Neural cell (in vitro differentiated cells): ENCODE measurements around the gene RABGEF1. TPM values are rescaled to one million over a fixed set of nuclear protein-coding genes. Genes with fewer than 3 reads are reported as not detected.

Experiments
- H2AFZ ChIP-seq: fragments of 200-600, 300-800 bp; sonication (generic), shearing (Covaris generic); 2 replicates; pipeline ENCODE4 v1.6.0; 2014; ENCODE audit warnings: low read depth, mild to moderate bottlenecking, antibody characterized with exemption, low read length, moderate library complexity
- H3F3A ChIP-seq: fragments of 200-600 bp; shearing (Covaris generic); 2 replicates; pipeline ENCODE4 v1.6.1; 2016; ENCODE audit warnings: mild to moderate bottlenecking, moderate library complexity, mixed read lengths, antibody characterized with exemption, low read length; ENCODE audit not compliant: insufficient read depth, poor library complexity, severe bottlenecking
- H3K27ac ChIP-seq: fragments of 200-600, 300-800 bp; sonication (generic), shearing (Covaris generic); 2 replicates; pipeline ENCODE4 v1.5.1; 2014; ENCODE audit warnings: mild to moderate bottlenecking, low read length, moderate library complexity
- H3K27me3 ChIP-seq: fragments of 300-800, 200-600 bp; sonication (generic), shearing (Covaris generic); 2 replicates; pipeline ENCODE4 v1.6.0; 2014; ENCODE audit warnings: mild to moderate bottlenecking, low read depth, low read length, moderate library complexity; ENCODE audit not compliant: insufficient read depth
- H3K36me3 ChIP-seq: fragments of 300-800, 200-600 bp; sonication (generic), shearing (Covaris generic); 2 replicates; pipeline ENCODE4 v1.5.1; 2014; ENCODE audit warnings: mild to moderate bottlenecking, antibody characterized with exemption, low read length, moderate library complexity; ENCODE audit not compliant: insufficient read depth
- H3K4me2 ChIP-seq: fragments of 300-800, 200-600 bp; sonication (generic), shearing (Covaris generic); 2 replicates; pipeline ENCODE4 v1.6.0; 2014; ENCODE audit warnings: mild to moderate bottlenecking, low read length
- H3K4me3 ChIP-seq: fragments of 300-800, 200-600 bp; sonication (generic), shearing (Covaris generic); 2 replicates; pipeline ENCODE4 v1.5.1; 2014; ENCODE audit warnings: mild to moderate bottlenecking, low read length, moderate library complexity
- H3K79me2 ChIP-seq: fragments of 200-600 bp; shearing (Covaris generic); replicated peaks from 2 replicates; pipeline ENCODE4 v1.6.0; 2014; ENCODE audit warnings: mild to moderate bottlenecking, low read length, moderate library complexity; ENCODE audit not compliant: insufficient read depth
- H3K9ac ChIP-seq: fragments of 300-800, 200-600 bp; sonication (generic), shearing (Covaris generic); 2 replicates; pipeline ENCODE4 v1.6.1; 2016; ENCODE audit warnings: mild to moderate bottlenecking, low read length, mixed read lengths
- H3K9me2 ChIP-seq: fragments of 200-600 bp; shearing (Covaris generic); 2 replicates; pipeline ENCODE4 v1.6.1; 2016; ENCODE audit warnings: mild to moderate bottlenecking, low read length, mixed read lengths; ENCODE audit not compliant: insufficient read depth
- H3K9me3 ChIP-seq: fragments of 200-600, 300-800 bp; sonication (generic), shearing (Covaris generic); 2 replicates; pipeline ENCODE4 v1.6.1; 2016; ENCODE audit warnings: mild to moderate bottlenecking, mixed run types, low read length, moderate library complexity, mixed read lengths
- H4K20me1 ChIP-seq: fragments of 200-600 bp; shearing (Covaris generic); 2 replicates; pipeline ENCODE4 v1.6.1; 2016; ENCODE audit warnings: mild to moderate bottlenecking, mixed run types; ENCODE audit not compliant: insufficient read depth
- CTCF ChIP-seq: fragments of 450-650 bp; IDR thresholded peaks from 2 replicates; pipeline ENCODE4 v1.5.1; 2014; ENCODE audit warnings: antibody characterized with exemption, mild to moderate bottlenecking, moderate library complexity; ENCODE audit not compliant: poor library complexity, severe bottlenecking
- EP300 ChIP-seq: fragments of 450-650 bp; conservative IDR thresholded peaks from 2 replicates; pipeline ENCODE4 v1.6.1; 2014; ENCODE audit warnings: antibody characterized with exemption, mild to moderate bottlenecking, moderate library complexity; ENCODE audit not compliant: poor library complexity, severe bottlenecking
- EZH2 ChIP-seq: fragments of 200-600, 300-800 bp; shearing (Covaris generic), sonication (generic); IDR thresholded peaks from 2 replicates; pipeline ENCODE4 v1.6.1; 2014; ENCODE audit warnings: antibody characterized with exemption, low read length, borderline replicate concordance, mild to moderate bottlenecking; ENCODE audit not compliant: insufficient read depth, poor library complexity, severe bottlenecking
- MXI1 ChIP-seq: fragments of 450-650 bp; conservative IDR thresholded peaks from 2 replicates; pipeline ENCODE4 v1.6.1; 2014; ENCODE audit warnings: antibody characterized with exemption, mild to moderate bottlenecking; ENCODE audit not compliant: poor library complexity, severe bottlenecking
- POLR2AphosphoS5 ChIP-seq: IDR thresholded peaks from 2 replicates; pipeline ENCODE4 v1.6.1; 2012
- RAD21 ChIP-seq: fragments of 450-650 bp; conservative IDR thresholded peaks from 2 replicates; pipeline ENCODE4 v1.6.1; 2014; ENCODE audit warnings: antibody characterized with exemption, mild to moderate bottlenecking, moderate library complexity
- REST ChIP-seq: IDR thresholded peaks from 2 replicates; pipeline ENCODE4 v1.6.1; 2012; ENCODE audit warnings: borderline replicate concordance
- SMC3 ChIP-seq: fragments of 450-650 bp; conservative IDR thresholded peaks from 2 replicates; pipeline ENCODE4 v1.6.1; 2014; ENCODE audit warnings: antibody characterized with exemption, mild to moderate bottlenecking, moderate library complexity; ENCODE audit not compliant: poor library complexity
- TAF1 ChIP-seq: IDR thresholded peaks from 2 replicates; pipeline ENCODE4 v1.6.1; 2012; ENCODE audit warnings: low read depth
- polyA plus RNA-seq: library from polyadenylated mRNA; depleted of rRNA; stranded (reverse); fragments of >200 nt; gene quantifications from 2 replicates; pipeline ENCODE4 v1.2.3, GENCODE V29; 2014

The RABGEF1 gene
- polyA plus RNA-seq, 1 donor from 2014 or later = 34.8 TPM

DNA sequence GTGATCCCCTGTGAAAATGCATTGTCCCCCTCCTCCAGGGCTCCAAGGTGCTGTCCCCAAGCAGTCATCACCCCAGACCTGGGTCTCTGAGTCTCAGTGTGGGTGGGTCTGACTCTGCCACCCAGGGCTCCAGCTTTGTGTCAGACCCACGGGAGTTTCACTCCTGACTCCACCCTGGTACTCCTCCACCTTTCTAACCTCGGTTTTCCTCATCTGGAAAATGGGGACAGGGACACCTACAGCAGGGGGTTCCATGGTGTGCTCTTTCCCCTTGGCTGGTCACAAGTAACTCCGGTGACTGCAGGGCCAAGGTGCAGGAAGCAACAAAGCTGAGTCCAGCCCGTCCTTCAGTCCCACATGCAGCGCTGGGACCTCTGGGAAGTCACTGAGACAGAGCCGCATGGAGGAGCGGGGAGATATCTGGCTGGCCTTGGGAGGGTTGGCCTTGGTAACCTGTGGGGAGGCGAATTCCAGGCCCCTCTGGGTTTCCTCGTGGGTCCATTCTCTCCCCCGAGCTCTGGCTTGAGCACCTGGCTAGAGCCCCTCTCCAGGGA, 41.8 kb upstream of the RABGEF1 start:
- Histone ChIP-seq H4K20me1 (no peaks in the 10 kb centered on the region), H3K4me3 (no peak overlapping the region), H3K9me3 (no peaks in the 10 kb centered on the region), H3K4me2 (no peak overlapping the region), H2AFZ (no peak overlapping the region), H3K27me3 (no peaks in the 10 kb centered on the region), H3K27ac (no peak overlapping the region), H3K9ac (no peak overlapping the region), H3F3A (no peaks in the 10 kb centered on the region), H3K79me2 (no peaks in the 10 kb centered on the region), H3K36me3 (no peaks in the 10 kb centered on the region), H3K9me2 (no peaks in the 10 kb centered on the region)
- TF ChIP-seq EZH2 (no peak), SMC3 (no peak), REST (no peak), POLR2AphosphoS5 (no peak), RAD21 (no peak), EP300 (no peak), TAF1 (no peak), CTCF (no peak), MXI1 (no peak)

GRCh38 chr7:66699998-66700397, 40.5 kb upstream of the RABGEF1 start:
- H3K36me3 ChIP-seq = no peaks in the 10 kb centered on the region
- no peaks in the 10 kb centered on the region for H3K9me2 ChIP-seq
- H3K27me3 ChIP-seq = no peaks in the 10 kb centered on the region
- no peak overlapping the region for H3K27ac ChIP-seq
- no peaks in the 10 kb centered on the region for H3K9me3 ChIP-seq
- no peaks in the 10 kb centered on the region for H4K20me1 ChIP-seq
- H3F3A ChIP-seq = no peaks in the 10 kb centered on the region
- no peak for TF ChIP-seq RAD21
- TF ChIP-seq EP300 = no peak
- TF ChIP-seq CTCF = no peak
- TF ChIP-seq TAF1 = no peak
- TF ChIP-seq SMC3 = no peak
- no peak for TF ChIP-seq REST
- TF ChIP-seq EZH2 = no peak
- no peak for TF ChIP-seq MXI1
- TF ChIP-seq POLR2AphosphoS5 = no peak
- no peak overlapping the region for H3K9ac ChIP-seq
- no peak overlapping the region for H3K4me2 ChIP-seq
- no peak overlapping the region for H3K4me3 ChIP-seq
- H2AFZ ChIP-seq = no peak overlapping the region
- H3K79me2 ChIP-seq = no peaks in the 10 kb centered on the region
